IPS-20b (cell line): ENCODE results near the gene TOP3B.

Experiments used
- H3K27ac ChIP-seq: one replicate; pipeline ENCODE4 v1.5.1; 2013; ENCODE audit warnings: low read length
- H3K27me3 ChIP-seq: 2 replicates; pipeline ENCODE4 v1.6.1; 2013; ENCODE audit warnings: mild to moderate bottlenecking, low read length, inconsistent platforms; ENCODE audit not compliant: insufficient read depth
- H3K36me3 ChIP-seq: 2 replicates; pipeline ENCODE4 v1.6.1; 2013; ENCODE audit warnings: low read depth, mild to moderate bottlenecking, inconsistent platforms, low read length, moderate library complexity; ENCODE audit not compliant: insufficient read depth
- H3K4me1 ChIP-seq: 2 replicates; pipeline ENCODE4 v1.6.1; 2013; ENCODE audit warnings: mild to moderate bottlenecking, control low read depth, inconsistent platforms, low read length, moderate library complexity; ENCODE audit not compliant: insufficient read depth
- H3K4me3 ChIP-seq: 2 replicates; pipeline ENCODE4 v1.5.1; 2013; ENCODE audit warnings: mild to moderate bottlenecking, low read length, inconsistent platforms
- H3K9ac ChIP-seq: 2 replicates; pipeline ENCODE4 v1.6.1; 2013; ENCODE audit warnings: low read depth, mild to moderate bottlenecking, inconsistent platforms, low read length, moderate library complexity
- H3K9me3 ChIP-seq: 2 replicates; pipeline ENCODE4 v1.6.1; 2013; ENCODE audit warnings: mild to moderate bottlenecking, low read depth, low read length, inconsistent platforms; ENCODE audit not compliant: insufficient read depth

Gene TOP3B

GRCh38 chr22:21982338-21982965 lies at the start of gene TOP3B:
TOP3B (minus strand) TSS chr22:21982787; CDS start chr22:21975709, 7,078 bp downstream.
- H3K36me3 ChIP-seq, result no peaks in the 10 kb centered on the region; the same call in 1 of the 2 replicates
- peak within 1 kb of the TSS; percentile 81 for H3K27ac ChIP-seq
- H3K4me3 ChIP-seq, result peak within 1 kb of the TSS; percentile 98
- H3K4me1 ChIP-seq, result no peaks in the 10 kb centered on the region
- peak within 1 kb of the TSS; percentile 95 for H3K9ac ChIP-seq
- H3K27me3 ChIP-seq, result peaks cover 19% of the 10 kb centered on the region
- H3K9me3 ChIP-seq, result no peaks in the 10 kb centered on the region

GRCh38 chr22:22031183-22031945 lies 48.8 kb upstream of the TOP3B start:
- no peaks in the 10 kb centered on the region for H3K36me3 ChIP-seq
- no peaks in the 10 kb centered on the region for H3K9me3 ChIP-seq
- H3K27ac ChIP-seq, result no peak overlapping the region
- no peak overlapping the region for H3K4me3 ChIP-seq
- no peaks in the 10 kb centered on the region for H3K4me1 ChIP-seq
- H3K27me3 ChIP-seq, result peaks cover 96% of the 10 kb centered on the region
- no peak overlapping the region for H3K9ac ChIP-seq

GRCh38 chr22:22030493-22031182 lies 48.1 kb upstream of the TOP3B start:
- H3K36me3 ChIP-seq, result no peaks in the 10 kb centered on the region
- H3K9ac ChIP-seq, result no peak overlapping the region
- peaks cover 96% of the 10 kb centered on the region for H3K27me3 ChIP-seq
- no peak overlapping the region for H3K4me3 ChIP-seq
- no peaks in the 10 kb centered on the region for H3K9me3 ChIP-seq
- no peak overlapping the region for H3K27ac ChIP-seq
- no peaks in the 10 kb centered on the region for H3K4me1 ChIP-seq

- Histone ChIP-seq H3K9me3 (no peaks in the 10 kb centered on the region), H3K4me1 (no peaks in the 10 kb centered on the region), H3K36me3 (no peaks in the 10 kb centered on the region), H3K9ac (no peak overlapping the region), H3K27me3 (peaks cover 96% of the 10 kb centered on the region), H3K27ac (no peak overlapping the region), H3K4me3 (no peak overlapping the region)
Observed at GRCh38 chr22:22027955-22028354, 45.4 kb upstream of the TOP3B start.

GRCh38 chr22:22026157-22026831 lies 43.7 kb upstream of the TOP3B start:
- Histone ChIP-seq H3K4me3 (no peak overlapping the region), H3K4me1 (no peaks in the 10 kb centered on the region; the same call in 1 of the 2 replicates), H3K36me3 (no peaks in the 10 kb centered on the region), H3K9ac (no peak overlapping the region), H3K27ac (no peak overlapping the region), H3K9me3 (no peaks in the 10 kb centered on the region), H3K27me3 (peaks cover 95% of the 10 kb centered on the region)

- Histone ChIP-seq H3K27me3 (peaks cover 93% of the 10 kb centered on the region), H3K4me1 (no peaks in the 10 kb centered on the region; the same call in 1 of the 2 replicates), H3K36me3 (no peaks in the 10 kb centered on the region), H3K9ac (no peak overlapping the region), H3K9me3 (no peaks in the 10 kb centered on the region), H3K4me3 (no peak overlapping the region), H3K27ac (no peak overlapping the region)
Observed at GRCh38 chr22:22025320-22026156, 43.0 kb upstream of the TOP3B start.

- no peaks in the 10 kb centered on the region for H3K9me3 ChIP-seq
- no peak overlapping the region for H3K9ac ChIP-seq
- no peak overlapping the region for H3K4me3 ChIP-seq
- no peaks in the 10 kb centered on the region for H3K36me3 ChIP-seq
- no peak overlapping the region for H3K27ac ChIP-seq
- H3K4me1 ChIP-seq, result no peaks in the 10 kb centered on the region; the same call in 1 of the 2 replicates
- peaks cover 95% of the 10 kb centered on the region for H3K27me3 ChIP-seq
Observed at GRCh38 chr22:22024440-22024839, 41.9 kb upstream of the TOP3B start.

- Histone ChIP-seq H3K9me3 (no peaks in the 10 kb centered on the region), H3K27me3 (peaks cover 91% of the 10 kb centered on the region), H3K9ac (no peak overlapping the region), H3K4me1 (no peaks in the 10 kb centered on the region; the same call in 1 of the 2 replicates), H3K4me3 (no peak overlapping the region), H3K27ac (no peak overlapping the region), H3K36me3 (no peaks in the 10 kb centered on the region)
Observed at GRCh38 chr22:22023581-22024137, 41.1 kb upstream of the TOP3B start.

- Histone ChIP-seq H3K27me3 (peaks cover 91% of the 10 kb centered on the region), H3K36me3 (no peaks in the 10 kb centered on the region), H3K4me1 (peaks cover 3% of the 10 kb centered on the region), H3K9ac (no peak overlapping the region), H3K27ac (no peak overlapping the region), H3K4me3 (no peak overlapping the region), H3K9me3 (no peaks in the 10 kb centered on the region)
Observed at GRCh38 chr22:22022947-22023534, 40.5 kb upstream of the TOP3B start.

- H3K4me1 ChIP-seq, result peaks cover 5% of the 10 kb centered on the region
- H3K27ac ChIP-seq, result no peak overlapping the region
- no peak overlapping the region for H3K4me3 ChIP-seq
- no peaks in the 10 kb centered on the region for H3K9me3 ChIP-seq
- H3K27me3 ChIP-seq, result peaks cover 92% of the 10 kb centered on the region
- H3K36me3 ChIP-seq, result no peaks in the 10 kb centered on the region
- H3K9ac ChIP-seq, result no peak overlapping the region
Observed at GRCh38 chr22:22022255-22022840, 39.8 kb upstream of the TOP3B start.
